Epithelial cell of prostate (primary cell): ENCODE measurements around the gene DUSP15.
"Not testable (repeated sequence)": the region's sequence is repeated elsewhere in the genome, so short reads cannot be mapped to it uniquely, and the experiment has no call there.

Experiments used
- DNase-seq: peaks from one replicate; pipeline ENCODE4 v3.0.0-alpha.2; 2011; ENCODE audit warnings: low read depth, low spot score
- H3K27ac ChIP-seq: fragments of 450-650 bp; 2 replicates; pipeline ENCODE4 v1.5.1; 2017; ENCODE audit warnings: mild to moderate bottlenecking

DUSP15 gene

DNA sequence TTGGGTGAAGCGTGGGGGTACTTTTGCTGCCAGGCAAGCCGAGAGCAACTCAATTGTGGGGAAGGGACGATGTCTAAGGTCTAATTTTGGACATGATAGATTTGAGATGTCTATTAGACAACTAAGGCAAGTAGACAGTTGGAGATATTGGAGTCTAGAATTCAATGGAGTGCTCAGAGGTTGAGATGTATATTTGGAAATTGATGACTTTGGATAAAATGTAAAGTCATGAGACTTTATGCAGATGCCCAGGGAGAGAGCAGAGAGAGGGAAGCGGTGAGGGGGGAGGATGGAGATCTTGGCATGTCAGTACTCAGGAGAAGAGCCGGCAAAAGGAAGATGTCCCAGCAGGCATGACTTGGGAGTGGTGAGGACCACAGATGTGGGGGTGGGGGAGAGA lies 44.3 kb downstream of the DUSP15 start:
- DNase-seq = no peak
- H3K27ac ChIP-seq = no peak overlapping the region

DNA sequence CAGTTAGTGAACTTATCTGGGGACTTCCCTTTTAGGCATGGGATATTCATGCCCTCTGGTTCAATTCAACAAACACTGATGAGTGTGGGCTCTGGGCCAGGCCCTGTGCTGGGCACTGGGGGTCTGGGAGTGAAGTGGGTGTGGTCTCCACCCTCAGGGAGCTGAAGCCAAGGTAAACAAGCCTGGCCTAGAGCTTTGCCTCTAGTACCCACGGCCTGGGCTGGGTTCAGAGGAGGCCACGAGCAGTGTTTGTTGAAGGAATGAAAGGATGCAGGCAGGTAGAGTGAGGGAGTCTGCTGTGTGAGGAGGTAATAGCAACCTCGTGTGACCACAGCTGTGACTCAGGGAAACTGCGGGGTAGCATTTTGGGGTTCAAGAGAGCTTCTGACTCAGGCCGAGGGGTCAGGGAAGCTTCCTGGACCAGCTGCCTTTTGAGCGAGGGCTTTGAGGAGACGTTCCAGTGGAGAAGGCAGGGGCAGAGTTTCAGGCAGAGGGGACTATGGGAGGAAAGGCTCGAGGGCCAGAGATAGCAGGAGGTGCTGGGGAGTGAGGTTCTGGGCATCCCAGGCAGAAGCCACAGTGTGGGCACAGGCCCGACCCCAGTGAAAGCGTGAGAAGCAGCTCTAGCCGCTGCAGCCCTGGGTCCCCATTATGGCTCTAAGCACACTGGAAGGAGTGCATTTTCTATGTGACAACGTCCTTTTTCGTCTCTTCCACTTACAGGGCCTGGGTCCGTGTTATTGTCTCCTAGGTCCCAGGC lies 45.6 kb downstream of the DUSP15 start:
- H3K27ac ChIP-seq = no peak overlapping the region
- no peak for DNase-seq

- H3K27ac ChIP-seq = no peak overlapping the region
- DNase-seq = no peak
Measured at GRCh38 chr20:31824125-31824485, 46.2 kb downstream of the DUSP15 start.

DNA sequence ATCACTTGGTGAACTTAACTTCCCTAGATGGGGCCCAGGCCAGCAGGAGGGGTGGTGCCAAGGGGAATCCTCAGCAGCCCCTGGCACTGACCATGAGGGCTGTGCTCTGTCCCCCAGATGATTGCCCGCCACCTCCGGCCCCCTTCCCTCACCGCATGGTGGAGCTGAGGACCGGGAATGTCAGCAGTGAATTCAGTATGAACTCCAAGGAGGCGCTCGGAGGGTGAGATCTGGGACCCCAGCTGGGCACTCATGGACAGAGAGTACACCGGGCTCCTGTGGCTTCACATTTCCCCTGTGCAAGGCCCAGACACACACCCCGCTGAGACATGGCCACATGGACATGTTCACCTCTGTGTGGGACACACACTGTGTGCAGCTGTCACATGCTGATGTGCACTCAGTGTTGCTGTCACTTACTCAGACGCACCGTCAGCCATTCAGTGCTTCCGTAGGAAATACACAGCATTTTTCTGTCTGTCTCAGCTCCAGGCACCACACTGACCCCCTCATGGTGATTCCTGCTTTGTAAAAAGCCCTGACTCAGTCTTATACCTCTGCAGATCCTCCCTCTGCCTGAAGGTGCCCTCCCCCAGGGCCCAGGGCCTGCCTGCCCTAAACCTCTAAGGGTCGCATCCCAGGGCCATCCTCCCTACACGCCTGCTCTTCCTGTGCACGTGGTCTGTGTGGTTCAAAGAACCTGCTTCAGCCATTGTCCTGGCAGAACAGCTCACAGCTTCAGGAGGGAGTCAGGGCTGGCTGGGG lies 46.8 kb downstream of the DUSP15 start:
- no peak overlapping the region for H3K27ac ChIP-seq
- DNase-seq = no peak

DNA sequence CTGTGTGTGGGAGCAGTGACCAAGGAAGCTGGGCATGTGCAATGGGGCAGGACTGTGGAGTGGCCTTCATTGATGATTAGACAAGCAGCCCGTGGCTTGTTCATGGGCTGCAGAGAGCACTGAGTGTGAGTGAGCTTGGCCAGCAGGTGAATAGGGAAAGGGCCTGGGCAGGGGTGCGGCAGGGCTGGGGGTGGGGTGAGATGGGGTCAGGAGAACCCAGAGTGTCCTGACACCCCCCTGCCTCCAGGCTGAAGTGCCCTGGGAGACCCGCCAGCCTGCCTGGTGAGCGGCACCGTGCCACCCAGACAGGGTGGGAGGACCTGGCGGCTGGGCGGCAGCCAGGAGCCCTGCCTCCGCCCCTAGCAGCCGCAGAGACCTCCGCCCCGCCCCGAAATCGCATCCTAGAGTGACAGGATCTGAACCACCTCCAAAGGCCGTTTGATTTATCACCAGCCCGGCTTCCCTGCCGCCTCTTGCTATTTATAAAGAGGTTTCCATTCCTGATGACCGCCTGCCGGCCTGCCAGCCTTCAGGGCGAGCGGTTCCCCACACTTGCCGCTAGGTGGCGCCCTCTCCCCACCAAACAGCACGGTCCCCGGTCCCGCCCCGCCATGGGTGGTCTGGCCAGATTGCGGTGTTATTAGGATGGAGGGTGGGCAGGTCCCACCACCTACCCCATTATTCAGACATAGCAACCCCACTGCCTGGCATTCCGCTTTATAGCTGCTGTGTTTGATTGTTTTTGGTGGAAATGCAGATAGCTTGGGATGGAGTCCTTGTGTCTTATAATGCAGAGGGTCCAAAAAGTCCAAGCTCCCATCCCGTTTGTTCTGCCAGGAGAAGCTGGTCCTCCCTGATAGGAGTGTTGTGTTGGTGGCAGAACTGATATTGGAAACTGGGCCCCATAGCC lies 47.7 kb downstream of the DUSP15 start:
- no peak for DNase-seq
- H3K27ac ChIP-seq = no peak overlapping the region

- DNase-seq = no peak
- no peak overlapping the region for H3K27ac ChIP-seq
Measured at GRCh38 chr20:31821427-31821826, 48.9 kb downstream of the DUSP15 start.

DNA sequence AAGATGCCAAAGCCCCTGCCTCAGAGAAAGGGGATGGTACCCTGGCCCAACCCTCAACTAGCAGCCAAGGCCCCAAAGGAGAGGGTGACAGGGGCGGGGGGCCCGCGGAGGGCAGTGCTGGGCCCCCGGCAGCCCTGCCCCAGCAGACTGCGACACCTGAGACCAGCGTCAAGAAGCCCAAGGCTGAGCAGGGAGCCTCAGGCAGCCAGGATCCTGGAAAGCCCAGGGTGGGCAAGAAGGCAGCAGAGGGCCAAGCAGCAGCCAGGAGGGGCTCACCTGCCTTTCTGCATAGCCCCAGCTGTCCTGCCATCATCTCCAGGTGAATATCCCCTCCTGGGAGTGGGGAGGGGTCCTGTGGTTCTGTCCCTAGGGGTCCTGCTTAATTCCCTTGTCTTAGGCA lies 50.1 kb downstream of the DUSP15 start:
- H3K27ac ChIP-seq = no peak overlapping the region
- no peak for DNase-seq

- H3K27ac ChIP-seq = no peak within 1 kb of the TSS
- DNase-seq = no peak
Measured at GRCh38 chr20:31819083-31819784, 51.1 kb downstream of the DUSP15 start, which contains the start of gene MYLK2. Gene MYLK2 (plus strand): TSS chr20:31819356. CDS start chr20:31819581, 225 bp downstream.

DNA sequence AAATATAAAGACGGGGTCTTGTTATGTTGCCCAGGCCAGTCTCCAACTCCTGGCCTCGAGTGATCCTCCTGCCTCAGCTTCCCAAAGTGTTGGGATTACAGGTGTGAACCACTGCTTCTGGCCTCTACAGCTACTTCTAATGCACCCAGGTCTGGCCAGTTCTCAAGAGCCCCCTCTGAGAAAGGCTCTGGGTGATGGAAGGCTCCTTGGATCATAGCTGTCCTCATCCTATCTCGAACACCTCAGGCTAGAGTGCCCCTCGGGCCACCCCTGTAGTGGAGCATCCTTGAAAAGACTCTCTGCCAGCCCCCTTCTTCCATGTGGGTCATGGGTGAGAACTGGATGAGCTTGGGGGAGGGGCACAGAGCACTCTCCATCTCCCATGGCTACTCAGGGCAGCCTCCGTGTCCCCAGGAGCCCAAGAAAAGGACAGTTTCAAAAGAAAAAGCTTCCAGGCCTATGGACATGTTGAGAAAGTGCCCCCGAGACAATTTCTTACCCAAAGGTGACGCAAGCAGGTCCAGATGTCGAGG lies 51.9 kb downstream of the DUSP15 start:
- no peak for DNase-seq
- no peak overlapping the region for H3K27ac ChIP-seq

DNA sequence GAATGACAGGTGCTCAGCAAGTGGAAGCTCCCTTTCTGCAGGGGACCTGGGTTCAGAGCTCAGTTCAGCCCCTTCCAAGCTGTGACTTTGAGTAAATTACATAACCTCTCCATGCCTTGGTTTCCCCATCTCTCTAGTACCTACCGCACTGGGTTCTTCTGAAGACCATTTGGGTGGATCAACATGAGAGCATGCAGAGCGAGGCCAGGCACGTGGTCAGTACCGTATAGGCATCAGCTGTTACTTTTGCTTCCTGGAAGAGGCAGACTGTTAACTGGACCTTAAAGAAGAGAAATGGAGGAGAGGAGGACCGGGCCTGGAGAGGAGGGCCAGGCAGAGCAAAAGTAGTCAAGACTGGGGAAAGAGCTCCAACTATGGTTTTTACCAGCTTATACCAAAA lies 52.9 kb downstream of the DUSP15 start:
- H3K27ac ChIP-seq = no peak overlapping the region
- no peak for DNase-seq

GRCh38 chr20:31816221-31816620 lies 54.1 kb downstream of the DUSP15 start:
- no peak overlapping the region for H3K27ac ChIP-seq

GRCh38 chr20:31815408-31816188 lies 54.7 kb downstream of the DUSP15 start:
- no peak for DNase-seq
- no peak overlapping the region for H3K27ac ChIP-seq

More at GRCh38 chr20:31816221-31816620, 54.1 kb downstream of the DUSP15 start:
- DNase-seq = no peak

GRCh38 chr20:31814142-31814541 lies 56.2 kb downstream of the DUSP15 start:
- not testable (repeated sequence) for DNase-seq, H3K27ac ChIP-seq

DNA sequence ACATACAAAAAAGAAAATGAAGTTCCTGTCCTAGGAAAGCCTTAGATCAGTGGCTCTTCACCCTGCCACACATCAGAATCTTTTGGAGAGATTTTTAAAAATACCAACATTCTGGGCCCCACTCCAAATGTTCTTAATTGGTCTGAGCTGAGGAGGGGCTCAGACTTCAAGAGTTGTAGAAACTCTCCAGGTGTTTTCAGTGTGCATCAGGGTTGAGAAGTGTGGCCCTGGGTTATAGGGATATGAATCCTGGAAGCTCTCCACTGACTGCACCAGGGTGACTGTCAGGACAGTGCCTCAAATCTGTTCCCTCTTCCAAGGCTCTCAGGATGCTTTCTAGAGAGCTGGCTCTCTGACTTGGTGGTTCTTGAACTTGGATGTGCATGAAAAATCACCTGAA lies 56.7 kb downstream of the DUSP15 start:
- no peak for DNase-seq
- no peak overlapping the region for H3K27ac ChIP-seq

- H3K27ac ChIP-seq = no peak overlapping the region
- DNase-seq = no peak
Measured at GRCh38 chr20:31811796-31812728, 58.3 kb downstream of the DUSP15 start.

DNA sequence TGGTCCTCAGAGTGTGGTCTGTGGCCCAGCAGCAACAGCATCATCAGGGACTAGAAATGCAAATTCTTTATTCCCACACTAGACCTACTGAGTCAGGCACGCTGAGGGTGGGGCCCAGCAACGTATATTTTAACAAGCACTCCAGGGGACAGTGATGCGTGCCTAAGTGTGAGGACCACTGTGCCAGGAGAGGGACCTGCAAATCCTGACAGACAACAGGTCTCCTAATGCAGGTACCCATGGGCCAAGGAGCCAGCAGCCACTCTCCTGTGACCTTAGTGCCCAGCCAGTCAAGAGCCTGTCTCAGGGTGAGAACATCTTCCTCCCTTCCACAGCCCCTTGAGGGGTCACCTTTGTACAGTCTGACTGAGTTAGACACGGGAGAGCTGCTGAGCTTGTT lies 59.1 kb downstream of the DUSP15 start:
- no peak for DNase-seq
- no peak overlapping the region for H3K27ac ChIP-seq
